ENCODE results near the gene VN1R5.

- TF ChIP-seq ZNF639 (tag by site-specific recombination; IDR thresholded peaks at IDR 0.05) = no peak
- TF ChIP-seq ZNF670 (tag by site-specific recombination; IDR thresholded peaks at IDR 0.05; ENCODE audit: low read depth) = no peak
- TF ChIP-seq FEZF1 (tag by site-specific recombination; IDR thresholded peaks at IDR 0.05) = no peak
- TF ChIP-seq CTCF (tag by site-specific recombination; IDR thresholded peaks at IDR 0.05) = no peak
- no peak for TF ChIP-seq ZNF548 (tag by site-specific recombination; IDR thresholded peaks at IDR 0.05)
- no peak for TF ChIP-seq REST (tag by site-specific recombination; IDR thresholded peaks at IDR 0.05)
Observed at GRCh38 chr1:247295274-247295684, 39.4 kb downstream of the VN1R5 start.

Data from HEK293 (cell line).